OCI-LY7 (cell line): Measurements from ENCODE around the gene SRSF9. TPM values are rescaled to one million over a fixed set of nuclear protein-coding genes. Genes with fewer than 3 reads are reported as not detected.
"Not testable (repeated sequence)": the region's sequence is repeated elsewhere in the genome, so short reads cannot be mapped to it uniquely, and the experiment has no call there.

ENCODE experiments used
- BruUV-seq: library from RNA; stranded (reverse); fragments of 400-500 nt; replicated peaks from 2 replicates; lab custom pipeline; 2021; lab: Mats Ljungman, UMichigan
- CTCF ChIA-PET: fragments of 300-600 bp; sonication (Branson Sonifier 250); formaldehyde crosslinking; loops from one replicate; lab custom pipeline; 2022; ENCODE audit warnings: antibody characterized with exemption; ENCODE audit not compliant: unreplicated experiment; lab: Charles Lee
- POLR2A ChIA-PET: fragments of 300-600 bp; sonication (Branson Sonifier 250); formaldehyde crosslinking; loops from one replicate; lab custom pipeline; 2022; ENCODE audit warnings: antibody characterized with exemption; lab: Charles Lee
- DNase-seq: peaks from one replicate; pipeline ENCODE4 v3.0.0-alpha.2; 2015; ENCODE audit warnings: low spot score
- H2AFZ ChIP-seq: fragments of 200-600 bp; sonication (generic), shearing (Covaris generic); 2 replicates; pipeline ENCODE4 v1.6.1; 2014; ENCODE audit warnings: mild to moderate bottlenecking, antibody characterized with exemption, low read length, moderate library complexity
- H3K27ac ChIP-seq: fragments of 200-600 bp; sonication (generic); 2 replicates; pipeline ENCODE4 v1.5.1; 2014; ENCODE audit warnings: mixed run types, low read depth, mild to moderate bottlenecking, moderate library complexity, low read length, inconsistent platforms; ENCODE audit not compliant: poor library complexity, severe bottlenecking
- H3K36me3 ChIP-seq: fragments of 200-600 bp; sonication (generic); 2 replicates; pipeline ENCODE4 v1.6.1; 2014; ENCODE audit warnings: mild to moderate bottlenecking, antibody characterized with exemption, low read length, moderate library complexity, mixed read lengths; ENCODE audit not compliant: insufficient read depth
- H3K4me1 ChIP-seq: fragments of 200-600 bp; sonication (generic); 2 replicates; pipeline ENCODE4 v1.5.1; 2014; ENCODE audit warnings: mild to moderate bottlenecking, low read length; ENCODE audit not compliant: insufficient read depth, poor library complexity, severe bottlenecking
- H3K4me2 ChIP-seq: fragments of 200-600 bp; sonication (generic); 2 replicates; pipeline ENCODE4 v1.6.1; 2014; ENCODE audit warnings: mild to moderate bottlenecking, low read length
- H3K4me3 ChIP-seq: fragments of 200-600 bp; sonication (generic); 2 replicates; pipeline ENCODE4 v1.5.1; 2014; ENCODE audit warnings: mild to moderate bottlenecking, low read depth, low read length; ENCODE audit not compliant: poor library complexity, severe bottlenecking
- H3K79me2 ChIP-seq: fragments of 200-600 bp; sonication (generic); 2 replicates; pipeline ENCODE4 v1.6.1; 2016; ENCODE audit warnings: low read depth, mild to moderate bottlenecking, low read length, moderate library complexity, mixed read lengths; ENCODE audit not compliant: insufficient read depth
- H3K9me2 ChIP-seq: fragments of 200-600 bp; sonication (generic); 2 replicates; pipeline ENCODE4 v1.6.1; 2016; ENCODE audit warnings: mild to moderate bottlenecking, low read length, mixed read lengths; ENCODE audit not compliant: insufficient read depth
- H3K9me3 ChIP-seq: fragments of 200-600 bp; sonication (generic); 2 replicates; pipeline ENCODE4 v1.6.1; 2014; ENCODE audit warnings: mild to moderate bottlenecking, mixed run types, low read length, mixed read lengths
- H4K20me1 ChIP-seq: fragments of 200-600 bp; sonication (generic); 2 replicates; pipeline ENCODE4 v1.6.1; 2014; ENCODE audit warnings: mild to moderate bottlenecking, antibody characterized with exemption, low read length, moderate library complexity, mixed read lengths; ENCODE audit not compliant: insufficient read depth
- CTCF ChIP-seq: fragments of 200-600 bp; sonication (generic); conservative IDR thresholded peaks from 2 replicates; pipeline ENCODE4 v1.5.1; 2014; ENCODE audit warnings: mild to moderate bottlenecking, antibody characterized with exemption, low read length, moderate library complexity, mixed read lengths
- EZH2phosphoT487 ChIP-seq: fragments of 200-600 bp; sonication (generic); IDR thresholded peaks from 2 replicates; pipeline ENCODE4 v1.6.1; 2018; ENCODE audit warnings: low read depth, borderline replicate concordance, mild to moderate bottlenecking, mixed run types, antibody characterized with exemption, low read length, moderate library complexity, mixed read lengths
- intact Hi-C: fragments of 100-400 bp; cut with micrococcal nuclease; formaldehyde crosslinking; loops from one replicate; pipeline ENCODE4 v1.10.0; 2022; ENCODE audit not compliant: unreplicated experiment
- total RNA-seq, 2 experiments: library from RNA; depleted of rRNA in 1 of 2; stranded (reverse); fragments of >200 nt in 1 of 2; shearing (Covaris generic) in 1 of 2; gene quantifications; 2 replicates each; pipeline ENCODE4 v1.2.3, GENCODE V29; 2014 to 2022

Gene SRSF9
- total RNA-seq, 2 experiments from 2014 or later, result 203 to 295 TPM

GRCh38 chr12:120488057-120488640, 18.6 kb upstream of the SRSF9 start:
- Histone ChIP-seq H3K79me2 (no peaks in the 10 kb centered on the region), H3K27ac (no peak overlapping the region), H3K4me1 (peaks cover 8% of the 10 kb centered on the region), H3K4me3 (no peak overlapping the region), H3K4me2 (no peak overlapping the region), H3K9me2 (no peaks in the 10 kb centered on the region), H4K20me1 (no peaks in the 10 kb centered on the region), H2AFZ (no peak overlapping the region), H3K9me3 (no peaks in the 10 kb centered on the region), H3K36me3 (no peaks in the 10 kb centered on the region)
- intact Hi-C loops, result no loop called here
- no peak for DNase-seq
- POLR2A ChIA-PET, result no interaction called here
- no peak for TF ChIP-seq CTCF
- CTCF ChIA-PET, result no interaction called here
- no TSS peak for BruUV-seq

GRCh38 chr12:120487552-120487951, 18.0 kb upstream of the SRSF9 start:
- H3K27ac ChIP-seq, H2AFZ ChIP-seq, DNase-seq, POLR2A ChIA-PET, H3K9me3 ChIP-seq, H3K79me2 ChIP-seq, intact Hi-C loops, H3K4me2 ChIP-seq, BruUV-seq, H4K20me1 ChIP-seq, H3K9me2 ChIP-seq, H3K4me3 ChIP-seq, H3K4me1 ChIP-seq, CTCF ChIA-PET, H3K36me3 ChIP-seq: not testable (repeated sequence)

- Histone ChIP-seq H3K4me2 (no peak overlapping the region), H3K9me2 (no peaks in the 10 kb centered on the region), H4K20me1 (no peaks in the 10 kb centered on the region), H3K4me1 (peaks cover 8% of the 10 kb centered on the region), H3K36me3 (no peaks in the 10 kb centered on the region), H3K9me3 (no peaks in the 10 kb centered on the region), H3K27ac (no peak overlapping the region), H3K4me3 (no peak overlapping the region), H3K79me2 (no peaks in the 10 kb centered on the region), H2AFZ (no peak overlapping the region)
- ChIA-PET POLR2A (interaction anchor here (0.6 to 1.5 kb wide), 3 partner anchors 9 to 62 kb away, joined by 3 to 4 read pairs (median 4); partner anchors contain the start of genes DYNLL1 and SRSF9), CTCF (no interaction called here)
- no TSS peak for BruUV-seq
- no peak for DNase-seq
- no peak for TF ChIP-seq CTCF
- no peak for TF ChIP-seq EZH2phosphoT487
- intact Hi-C loops, result no loop called here
Measured at GRCh38 chr12:120485961-120486881, 16.7 kb upstream of the SRSF9 start.
